Natural killer cell (primary cell): ENCODE data around the gene SPCS1. TPM values are rescaled to one million over a fixed set of nuclear protein-coding genes. Genes with fewer than 3 reads are reported as not detected.
A peak's percentile ranks its signal among the peaks of the same experiment; 100 is the strongest.

Experiments
- ATAC-seq, 3 donors: fragments of 150-1000 bp in 2 of 3; fragments of 200-7000 bp in 1 of 3; cut with Tn5 transposase; 1 replicate in 1 of 3; 2 replicates in 2 of 3; pipeline ENCODE4 v1.10.0; 2021; ENCODE audit warnings: mild to moderate bottlenecking in 2 of 3, moderate library complexity in 2 of 3
- DNase-seq, 2 donors: peaks; one replicate each; pipeline versions ENCODE4 v3.0.0 to v3.0.0-alpha.2; 2013 to 2021; ENCODE audit warnings: mixed read lengths in 1 of 2
- H3K27ac ChIP-seq: one replicate; pipeline ENCODE4 v1.5.1; 2013; ENCODE audit warnings: mild to moderate bottlenecking, low read length
- H3K27me3 ChIP-seq: one replicate; pipeline ENCODE4 v1.6.1; 2013; ENCODE audit warnings: low read length; ENCODE audit not compliant: control insufficient read depth, insufficient read depth
- H3K36me3 ChIP-seq: one replicate; pipeline ENCODE4 v1.6.1; 2013; ENCODE audit warnings: low read length; ENCODE audit not compliant: control insufficient read depth, insufficient read depth
- H3K4me1 ChIP-seq: one replicate; pipeline ENCODE4 v1.6.1; 2013; ENCODE audit warnings: low read length; ENCODE audit not compliant: control insufficient read depth, insufficient read depth
- H3K4me3 ChIP-seq: one replicate; pipeline ENCODE4 v1.5.1; 2013; ENCODE audit warnings: low read length
- H3K9me3 ChIP-seq: one replicate; pipeline ENCODE4 v1.6.1; 2013; ENCODE audit warnings: low read length; ENCODE audit not compliant: control insufficient read depth, insufficient read depth
- H3K27ac Mint-ChIP-seq, 2 donors: one replicate each; pipeline ENCODE4 v1.8.0; 2022; ENCODE audit warnings: mild to moderate bottlenecking in 2 of 2, mixed read lengths in 2 of 2, moderate library complexity in 1 of 2
- H3K27me3 Mint-ChIP-seq, 2 donors: one replicate each; pipeline ENCODE4 v1.8.0; 2022; ENCODE audit warnings: low read depth in 2 of 2, mixed read lengths in 2 of 2
- H3K36me3 Mint-ChIP-seq: one replicate; pipeline ENCODE4 v1.8.0; 2022; ENCODE audit warnings: mixed read lengths
- H3K4me1 Mint-ChIP-seq, 2 donors: one replicate each; pipeline ENCODE4 v1.8.0; 2022; ENCODE audit warnings: mixed read lengths in 2 of 2
- H3K4me3 Mint-ChIP-seq: one replicate; pipeline ENCODE4 v1.8.0; 2022; ENCODE audit warnings: mild to moderate bottlenecking, moderate library complexity, mixed read lengths
- H3K9me3 Mint-ChIP-seq, 2 donors: one replicate each; pipeline ENCODE4 v1.8.0; 2022; ENCODE audit warnings: mixed read lengths in 2 of 2
- CTCF ChIP-seq: fragments of 200-600 bp; IDR thresholded peaks from one replicate; pipeline ENCODE4 v1.8.0; 2022; ENCODE audit warnings: antibody characterized with exemption
- WGBS: methylation state at CpG from one replicate; pipeline ENCODE4 v1.1.7; 2013; ENCODE audit warnings: missing lambda C conversion rate; ENCODE audit not compliant: insufficient coverage; 5-methylcytosine and 5-hydroxymethylcytosine counted together
- intact Hi-C: fragments of 100-400 bp; cut with micrococcal nuclease; formaldehyde crosslinking; loops from one replicate; pipeline ENCODE4 v1.14.2; 2022
- total RNA-seq, 4 donors: library from RNA; stranded (reverse); fragments of 120-200 nt in 1 of 4; gene quantifications; one replicate each; pipeline versions ENCODE4 v1.2.3 to v1.2.4, GENCODE V29; 2013 to 2022

The SPCS1 gene
- total RNA-seq, 3 donors from 2014 or later (not counting 1 experiment from before 2014, with no cell fraction given), result 52.4 to 64.4 (median 57.3) TPM

- Mint-ChIP-seq H3K27ac (peak overlapping the region; percentile 73 to 93), H3K36me3 (peaks cover 24% of the 10 kb centered on the region), H3K27me3 (no peaks in the 10 kb centered on the region), H3K9me3 (no peaks in the 10 kb centered on the region), H3K4me3 (peak overlapping the region; percentile 65), H3K4me1 (peaks cover 18 to 19% of the 10 kb centered on the region in 2 donors)
- ATAC-seq (peak in 1 of 3 donors; percentile 22), DNase-seq (no peak)
- TF ChIP-seq CTCF, result no peak
- Histone ChIP-seq H3K27me3 (no peaks in the 10 kb centered on the region), H3K36me3 (peaks cover 46% of the 10 kb centered on the region), H3K27ac (peak overlapping the region; percentile 8), H3K9me3 (no peaks in the 10 kb centered on the region), H3K4me3 (no peak overlapping the region), H3K4me1 (peaks cover 7% of the 10 kb centered on the region)
- WGBS, result 91% methylated on average over 4 of the region's 4 CpGs
- intact Hi-C loops, result no loop called here
Measured at GRCh38 chr3:52697632-52697965, 8.3 kb upstream of the SPCS1 start.

- Histone ChIP-seq H3K4me1 (peaks cover 29% of the 10 kb centered on the region), H3K36me3 (peaks cover 10% of the 10 kb centered on the region), H3K4me3 (no peak overlapping the region), H3K27ac (no peak overlapping the region), H3K9me3 (no peaks in the 10 kb centered on the region), H3K27me3 (no peaks in the 10 kb centered on the region)
- WGBS, result 97% methylated on average over 5 of the region's 7 CpGs
- Mint-ChIP-seq H3K4me1 (peaks cover 14 to 18% of the 10 kb centered on the region in 2 donors), H3K36me3 (no peaks in the 10 kb centered on the region), H3K9me3 (no peaks in the 10 kb centered on the region), H3K27me3 (no peaks in the 10 kb centered on the region), H3K27ac (peak overlapping the region in 1 of 2 donors; percentile 43), H3K4me3 (no peak overlapping the region)
- TF ChIP-seq CTCF, result no peak
- ATAC-seq (no peak), DNase-seq (no peak)
- intact Hi-C loops, result no loop called here
Measured at GRCh38 chr3:52703341-52703740, 2.6 kb upstream of the SPCS1 start.

DNA sequence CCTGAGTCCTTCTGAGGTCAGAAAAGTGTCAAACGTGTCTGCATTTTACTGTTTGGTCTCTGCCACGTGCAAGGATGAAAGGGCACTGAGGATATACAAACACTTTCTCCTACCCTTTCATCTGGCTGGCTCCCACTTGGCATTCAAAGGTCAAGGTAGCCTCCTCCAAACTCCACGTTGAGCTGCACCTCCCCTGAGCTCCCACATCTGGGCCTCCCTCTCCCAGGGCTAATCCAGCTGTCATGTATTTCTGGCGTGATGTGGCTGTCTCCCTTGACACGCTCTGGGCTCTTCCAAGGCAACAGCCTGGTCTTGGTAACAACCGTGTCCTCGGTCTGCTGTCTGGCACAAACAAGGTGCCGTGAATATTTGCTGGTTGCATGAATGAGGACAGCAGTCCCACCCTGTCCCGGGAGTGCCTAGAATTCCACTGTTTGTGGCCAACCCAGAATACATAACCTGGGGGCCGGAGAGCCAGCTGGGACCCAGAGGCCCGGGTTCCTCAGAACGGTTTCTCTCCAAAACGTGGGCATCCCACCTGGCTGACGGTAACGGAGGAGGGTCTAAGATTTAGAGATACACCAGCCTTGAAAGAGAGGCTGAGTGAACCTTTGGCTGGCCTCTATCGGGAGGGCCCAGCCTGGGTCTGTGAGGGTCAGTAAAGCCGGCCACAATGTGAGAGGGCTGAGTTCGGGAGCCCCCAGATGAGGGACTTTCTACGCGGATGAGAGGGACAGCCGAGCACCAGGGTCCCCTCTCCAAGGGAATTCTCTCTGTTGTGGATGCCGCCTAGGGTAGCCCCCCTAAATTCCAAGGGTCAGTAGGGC lies 1.1 kb upstream of the SPCS1 start:
- peak overlapping the region; percentile 66 for H3K4me3 ChIP-seq
- 7% methylated on average over 22 of the region's 22 CpGs for WGBS
- DNase-seq (peak in 1 of 2 donors; percentile 38), ATAC-seq (no peak)
- Mint-ChIP-seq H3K9me3 (no peaks in the 10 kb centered on the region), H3K27ac (peak overlapping the region; percentile 94 to 95), H3K4me3 (peak overlapping the region; percentile 92), H3K27me3 (no peaks in the 10 kb centered on the region), H3K36me3 (no peaks in the 10 kb centered on the region), H3K4me1 (peaks cover 14 to 18% of the 10 kb centered on the region in 2 donors)
- H3K36me3 ChIP-seq, result peaks cover 11% of the 10 kb centered on the region
- no peaks in the 10 kb centered on the region for H3K27me3 ChIP-seq
- H3K27ac ChIP-seq, result peak overlapping the region; percentile 83
- intact Hi-C loops, result no loop called here
- no peaks in the 10 kb centered on the region for H3K9me3 ChIP-seq
- peaks cover 29% of the 10 kb centered on the region for H3K4me1 ChIP-seq
- TF ChIP-seq CTCF, result no peak

- Histone ChIP-seq H3K27me3 (no peaks in the 10 kb centered on the region), H3K27ac (peak overlapping the region; percentile 83), H3K36me3 (peaks cover 11% of the 10 kb centered on the region), H3K4me1 (peaks cover 29% of the 10 kb centered on the region), H3K4me3 (peak overlapping the region; percentile 66), H3K9me3 (no peaks in the 10 kb centered on the region)
- WGBS, result under 1% methylated on average over 25 of the region's 25 CpGs
- Mint-ChIP-seq H3K36me3 (no peaks in the 10 kb centered on the region), H3K4me1 (peaks cover 14 to 18% of the 10 kb centered on the region in 2 donors), H3K4me3 (peak overlapping the region; percentile 92), H3K27me3 (no peaks in the 10 kb centered on the region), H3K9me3 (no peaks in the 10 kb centered on the region), H3K27ac (peak overlapping the region; percentile 94 to 95)
- ATAC-seq, result no peak
- DNase-seq, result no peak
- intact Hi-C loops, result no loop called here
- no peak for TF ChIP-seq CTCF
Measured at GRCh38 chr3:52705438-52705687, 543 bp upstream of the SPCS1 start.
